IPS-NIHi11 (cell line): ENCODE measurements around the gene SYT12.

Experiments
- DNase-seq: peaks from one replicate; pipeline ENCODE4 v3.0.0; 2012; ENCODE audit warnings: mixed read lengths, low spot score

The SYT12 gene

DNA sequence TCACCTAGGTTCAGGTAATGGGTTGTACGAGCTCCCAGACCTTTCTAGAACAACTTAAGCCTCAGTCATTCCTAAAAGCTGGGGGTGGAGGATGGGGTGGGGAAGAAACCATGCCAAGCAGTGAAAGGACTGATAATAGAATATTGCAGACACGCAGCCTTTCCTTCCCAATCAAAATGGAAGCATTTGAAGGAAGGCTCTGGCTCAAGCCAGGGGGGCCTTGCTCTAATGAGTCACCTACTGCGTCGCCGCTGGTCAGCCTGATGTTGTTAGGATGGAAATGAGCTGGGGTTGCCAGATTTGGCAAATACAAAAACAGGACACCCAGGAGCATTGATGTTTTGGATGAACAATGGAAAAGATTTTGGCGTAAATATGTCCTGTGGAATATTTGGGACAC, 6.2 kb downstream of the SYT12 start:
- no peak for DNase-seq

DNA sequence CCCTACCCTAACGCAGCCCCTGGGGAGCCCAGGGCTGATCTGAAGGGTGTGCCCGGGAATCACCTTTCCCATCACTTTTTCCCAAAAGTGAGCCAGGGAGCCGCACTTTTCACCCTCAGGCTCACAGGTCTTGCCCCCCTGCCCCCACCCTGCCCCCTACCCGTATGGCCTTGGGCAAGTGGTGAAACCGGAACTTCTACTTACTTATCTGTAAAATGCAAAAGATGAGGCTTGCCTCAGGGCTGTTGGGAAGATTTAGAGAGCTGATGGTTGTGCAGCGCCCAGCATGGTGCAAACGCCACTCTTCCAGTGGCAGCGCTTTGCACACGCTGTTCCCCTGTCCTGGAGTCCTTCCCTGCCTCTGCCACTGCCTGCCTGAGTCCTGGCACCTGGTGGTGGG, 8.0 kb downstream of the SYT12 start:
- no peak for DNase-seq

DNA sequence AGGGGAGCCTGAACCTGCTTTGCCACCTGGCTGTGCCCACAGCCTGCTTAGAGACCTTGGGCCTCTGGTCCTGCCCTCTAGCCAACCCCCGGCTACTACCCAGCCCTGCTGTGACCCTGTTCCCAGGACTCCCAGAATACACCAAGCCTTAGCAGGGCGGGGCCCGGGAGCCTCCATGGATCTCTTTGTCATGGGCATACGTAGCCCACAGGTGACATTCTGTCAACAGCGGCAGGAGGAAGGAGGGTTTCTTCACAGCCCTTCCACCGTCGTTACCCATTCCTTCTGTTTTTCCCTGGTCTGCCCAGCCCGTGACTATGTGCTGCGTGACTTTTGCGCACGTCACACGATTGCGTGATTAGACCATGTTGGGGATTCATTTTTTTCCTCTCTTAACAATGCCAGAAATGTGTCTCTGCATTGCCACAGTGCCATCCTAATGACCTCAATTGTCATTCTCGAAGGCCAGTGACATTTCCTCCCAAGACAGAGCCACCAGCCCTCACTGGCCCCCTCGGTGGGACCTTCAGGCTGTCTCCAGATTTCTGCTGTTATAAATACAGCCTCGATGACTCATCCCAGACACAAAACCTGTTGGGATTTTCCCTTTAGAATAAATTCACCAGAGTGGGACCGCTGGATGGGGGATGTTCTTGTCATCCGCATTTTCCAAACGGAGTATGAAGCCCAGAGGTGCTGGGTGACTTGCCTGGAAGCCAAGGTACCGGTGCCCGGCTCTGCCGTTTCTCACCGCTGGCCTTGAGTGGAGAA, 9.0 kb downstream of the SYT12 start:
- no peak for DNase-seq

DNA sequence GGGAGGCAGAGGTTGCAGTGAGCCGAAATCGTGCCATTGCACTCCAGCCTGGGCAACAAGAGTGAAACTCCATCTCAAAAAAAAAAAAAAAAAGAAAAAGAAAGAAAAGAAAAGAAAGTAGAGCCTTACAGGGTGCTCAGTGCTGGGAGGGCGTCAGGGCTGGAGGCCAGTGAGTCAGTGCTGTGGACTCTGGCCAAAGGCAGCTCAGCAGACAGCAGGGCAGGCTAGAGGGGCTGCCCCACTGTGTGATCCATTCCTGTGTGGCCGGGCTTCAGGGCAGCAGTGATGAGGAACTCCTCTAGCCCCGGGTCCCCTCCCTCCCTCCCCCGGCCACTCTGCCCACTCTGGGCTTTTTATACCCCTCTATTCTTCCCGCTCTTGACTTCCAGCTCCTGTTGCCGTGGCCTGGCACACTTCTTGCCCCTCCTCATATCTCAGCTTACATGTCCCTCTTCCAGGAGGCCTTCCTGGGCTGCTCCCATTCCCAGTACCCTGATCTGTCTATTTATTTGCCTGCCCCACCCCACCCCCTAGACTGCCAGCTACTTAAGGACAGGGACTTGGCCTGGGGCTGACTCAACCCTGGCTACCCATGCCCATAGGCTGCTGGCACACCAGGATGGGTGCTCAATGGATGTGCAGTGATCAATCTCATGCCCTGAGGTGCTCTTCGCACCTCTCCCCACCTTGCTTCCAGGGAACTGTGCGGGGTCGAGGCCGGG, 10.1 kb downstream of the SYT12 start:
- no peak for DNase-seq

DNA sequence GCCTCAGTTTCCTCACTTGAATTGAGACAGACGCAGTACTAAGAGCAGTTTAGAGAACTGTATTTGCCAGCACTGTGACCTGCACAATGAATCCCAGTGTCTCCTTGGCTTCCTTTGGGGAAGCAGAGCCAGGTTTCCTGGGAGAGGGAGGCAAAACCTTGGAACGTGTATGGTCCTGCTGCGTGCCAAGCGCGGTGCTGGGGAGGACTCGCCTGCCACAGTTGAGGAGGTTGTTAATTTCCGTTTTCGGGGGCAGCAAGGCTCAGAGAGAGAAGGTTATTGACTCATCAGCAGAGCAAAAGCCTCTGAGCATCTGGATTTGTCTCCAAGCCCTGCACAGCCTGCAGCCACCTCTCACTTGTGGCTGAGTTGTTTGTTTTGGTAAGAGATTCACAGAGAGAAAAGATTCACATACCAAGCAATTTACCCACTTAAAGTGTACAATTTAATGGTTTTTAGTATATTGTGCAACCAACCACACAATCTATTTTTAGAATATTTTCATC, 10.8 kb downstream of the SYT12 start:
- DNase-seq, result no peak

DNA sequence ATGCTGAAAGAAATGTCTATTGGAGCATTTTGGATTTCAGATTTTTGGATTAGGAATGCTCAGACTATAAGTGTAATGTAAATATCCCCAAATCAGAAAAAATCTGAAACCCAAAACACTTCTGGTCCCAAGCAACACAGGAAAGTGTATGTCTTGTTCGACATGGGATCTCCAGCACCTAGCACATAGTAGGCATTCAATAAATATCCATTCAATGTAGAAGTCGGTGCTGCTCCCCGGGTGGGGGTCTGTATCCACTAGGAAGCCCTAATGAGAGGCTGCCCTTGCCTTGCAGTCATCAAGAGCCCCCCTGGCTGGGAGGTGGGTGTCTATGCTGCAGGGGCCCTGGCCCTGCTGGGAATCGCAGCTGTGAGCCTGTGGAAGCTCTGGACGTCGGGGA, 11.4 kb downstream of the SYT12 start:
- no peak for DNase-seq

DNA sequence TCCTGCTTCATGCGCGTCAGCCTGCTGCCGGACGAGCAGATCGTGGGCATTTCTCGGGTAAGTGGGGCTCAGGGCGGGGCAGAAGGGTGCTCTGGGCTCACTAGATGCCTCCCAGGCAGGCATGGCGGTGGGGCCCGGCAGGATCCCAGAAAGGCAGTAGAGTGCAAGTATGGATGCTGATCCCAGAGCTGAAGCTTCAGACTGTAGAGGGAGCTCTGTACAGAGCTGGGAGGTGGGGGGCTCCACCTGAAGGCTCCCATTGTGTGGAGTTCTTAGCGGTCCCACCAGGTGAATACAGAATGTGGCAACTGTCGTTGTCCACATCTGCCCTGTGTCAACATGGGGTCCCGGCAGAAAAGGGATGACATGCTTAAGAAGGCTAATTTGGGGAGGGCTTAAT, 17.2 kb downstream of the SYT12 start:
- peak; percentile 45 for DNase-seq

DNA sequence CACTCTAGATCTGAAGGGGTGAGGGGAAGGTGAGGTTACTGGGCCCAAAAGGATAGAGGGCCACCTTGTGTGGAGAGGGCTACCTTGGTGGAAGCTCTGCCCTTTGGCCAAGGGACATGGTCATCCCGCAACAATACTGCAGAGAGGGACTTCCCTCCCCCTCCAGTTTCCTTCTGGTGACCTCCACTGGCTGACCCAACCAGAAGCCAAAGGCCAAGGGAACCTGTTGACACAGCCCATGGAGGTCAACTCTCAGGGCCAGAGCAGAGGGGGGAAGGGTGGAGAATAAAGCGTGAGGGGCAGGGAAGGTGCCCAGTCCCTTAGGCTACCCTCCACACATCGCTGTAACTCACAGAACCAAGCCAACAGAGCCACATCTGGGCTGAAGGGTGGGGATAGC, 18.7 kb downstream of the SYT12 start:
- no peak for DNase-seq

DNA sequence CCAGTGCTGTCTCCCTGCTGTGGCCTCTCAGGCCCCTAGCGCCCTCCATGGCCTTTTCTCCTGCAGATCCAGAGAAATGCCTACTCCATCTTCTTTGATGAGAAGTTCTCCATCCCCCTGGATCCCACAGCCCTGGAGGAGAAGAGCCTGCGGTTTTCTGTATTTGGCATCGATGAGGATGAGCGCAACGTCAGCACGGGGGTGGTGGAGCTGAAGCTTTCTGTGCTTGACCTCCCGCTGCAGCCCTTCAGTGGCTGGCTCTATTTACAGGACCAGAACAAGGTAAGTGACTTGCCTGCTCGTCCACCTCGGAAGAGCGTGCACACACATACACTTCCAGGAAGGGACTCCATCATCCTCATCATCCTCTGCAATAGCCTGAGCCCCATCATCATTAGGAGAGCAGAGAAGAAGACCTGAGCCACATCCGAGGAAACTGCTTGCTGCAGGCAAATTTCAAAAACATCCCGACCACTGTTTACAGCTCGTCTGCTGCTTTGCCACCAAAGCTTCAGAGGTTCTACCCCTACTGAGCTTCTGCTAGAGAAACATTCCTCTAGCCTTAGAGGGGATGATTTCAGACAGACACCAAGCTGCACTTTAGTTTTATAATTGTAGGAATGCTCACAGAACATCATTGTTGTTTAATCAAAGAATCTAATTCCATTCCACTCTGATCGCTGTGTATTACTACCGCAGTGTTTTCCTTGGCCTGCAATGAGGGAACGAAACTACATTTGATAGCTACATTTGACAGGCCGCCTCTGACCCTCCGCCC, 20.8 kb downstream of the SYT12 start:
- no peak for DNase-seq

DNA sequence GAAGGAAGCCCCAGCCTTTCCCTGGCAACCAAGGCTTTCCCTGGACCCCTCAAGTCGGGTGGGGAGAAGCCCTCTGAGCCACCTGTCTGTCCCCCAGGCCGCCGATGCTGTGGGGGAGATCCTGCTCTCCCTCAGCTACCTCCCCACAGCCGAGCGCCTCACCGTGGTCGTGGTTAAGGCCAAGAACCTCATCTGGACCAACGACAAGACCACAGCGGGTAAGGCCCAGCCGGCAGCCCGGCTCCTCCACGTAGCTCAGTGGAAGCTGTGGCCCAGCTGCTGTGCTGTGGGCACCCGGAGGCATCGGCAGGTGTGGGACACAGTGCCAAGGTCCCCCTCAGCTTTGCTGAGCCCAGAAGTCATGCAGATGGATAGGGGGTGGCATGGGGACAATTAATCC, 21.6 kb downstream of the SYT12 start:
- no peak for DNase-seq

DNA sequence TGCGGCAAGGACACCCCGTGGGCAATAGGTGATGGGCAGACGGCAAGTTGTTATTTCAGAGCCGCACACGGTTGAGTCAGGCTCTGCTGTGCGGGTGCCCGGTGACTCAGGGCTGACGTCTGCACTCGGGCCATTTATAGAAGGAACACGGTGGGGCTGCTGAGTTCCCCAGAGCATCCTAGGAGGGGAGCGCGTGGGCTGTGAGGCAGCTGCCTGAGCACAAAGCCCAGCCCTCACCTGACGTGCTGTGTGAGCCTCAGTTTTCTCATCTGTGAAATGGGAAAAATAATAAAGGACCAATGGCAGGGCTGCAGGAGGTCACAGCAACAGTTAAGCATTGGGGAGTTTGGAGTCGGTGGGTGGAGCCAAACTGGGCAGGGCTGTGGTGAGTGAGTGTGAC, 22.4 kb downstream of the SYT12 start:
- DNase-seq, result no peak

DNA sequence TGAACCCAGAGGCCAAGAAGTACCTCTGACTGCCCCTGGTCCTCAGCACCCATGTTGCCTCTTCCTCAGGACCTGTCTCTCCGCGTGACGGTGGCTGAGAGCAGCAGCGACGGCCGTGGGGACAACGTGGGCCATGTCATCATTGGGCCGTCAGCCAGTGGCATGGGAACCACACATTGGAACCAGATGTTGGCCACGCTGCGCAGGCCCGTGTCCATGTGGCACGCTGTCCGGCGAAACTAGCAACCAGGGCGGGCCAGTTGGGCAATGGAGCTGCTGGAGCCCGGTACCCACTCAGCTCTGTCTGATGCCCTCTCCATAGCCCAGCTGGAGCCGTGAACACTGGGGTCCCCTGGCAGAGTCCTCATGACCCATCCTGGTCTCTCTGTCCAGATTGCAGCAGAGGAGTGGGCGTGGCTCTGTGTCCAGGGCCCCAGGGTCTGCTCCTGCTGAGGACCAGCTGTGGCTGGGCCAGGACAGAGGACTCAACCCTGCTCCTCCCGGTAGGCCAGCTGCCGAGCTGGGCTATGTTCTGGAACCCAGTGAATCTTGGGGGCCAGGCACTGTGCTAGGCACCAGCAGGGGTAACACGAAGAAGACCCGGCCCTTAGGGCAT, 25.7 kb downstream of the SYT12 start:
- no peak for DNase-seq

DNA sequence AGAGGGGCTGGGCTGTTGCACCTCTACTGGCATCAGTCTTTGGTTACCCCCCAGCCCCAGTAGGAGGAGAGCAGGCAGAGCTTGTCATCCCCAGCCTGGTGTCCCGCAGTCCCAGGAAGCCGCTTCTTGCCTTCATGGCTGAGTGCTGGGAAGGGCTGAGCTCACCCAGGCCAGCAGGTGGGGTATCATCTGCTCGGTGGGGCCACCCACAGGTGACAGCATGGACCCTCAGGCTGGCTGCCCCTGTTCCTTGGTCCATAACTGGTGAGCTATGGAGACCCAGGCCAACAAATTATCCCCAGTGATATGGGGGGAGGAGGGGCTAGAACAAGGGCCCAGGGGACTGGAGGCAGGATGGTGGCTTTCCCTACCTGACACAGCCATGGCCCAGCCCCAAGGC, 27.2 kb downstream of the SYT12 start:
- DNase-seq, result no peak

DNA sequence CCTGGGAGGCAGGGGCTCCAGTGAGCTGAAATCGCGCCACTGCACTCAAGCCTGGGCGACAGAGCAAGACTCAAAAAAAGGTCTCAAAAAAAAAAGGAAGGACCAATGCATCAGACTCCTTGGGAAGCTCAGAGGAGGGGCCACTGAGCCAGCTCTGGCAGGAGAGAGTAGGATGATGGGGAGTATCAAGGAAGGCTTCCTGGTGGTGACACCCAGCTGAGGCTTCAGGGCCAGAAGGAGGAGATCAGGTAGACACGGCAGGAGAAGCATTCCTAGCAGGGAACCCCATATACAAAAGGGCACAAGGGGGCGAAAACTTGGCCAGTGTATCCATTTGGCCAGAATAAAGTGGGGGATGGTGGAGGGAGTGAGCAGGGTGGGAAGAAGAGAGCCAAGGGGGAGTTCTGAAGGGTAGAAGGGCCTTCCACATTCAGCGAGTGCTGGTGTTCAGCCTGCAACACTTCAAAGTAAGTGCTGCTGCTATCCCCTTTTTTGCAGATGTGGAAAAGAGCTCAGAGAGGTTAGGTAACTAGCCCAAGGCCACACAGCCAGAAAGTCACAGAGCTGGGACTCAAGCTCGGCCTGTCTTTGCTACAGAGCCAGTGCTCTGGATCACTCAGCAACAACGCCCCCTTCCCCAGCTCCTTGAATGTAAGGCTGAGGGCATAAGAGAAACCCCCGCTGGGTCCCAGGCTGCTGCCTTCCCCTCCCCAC, 28.4 kb downstream of the SYT12 start:
- DNase-seq, result no peak

DNA sequence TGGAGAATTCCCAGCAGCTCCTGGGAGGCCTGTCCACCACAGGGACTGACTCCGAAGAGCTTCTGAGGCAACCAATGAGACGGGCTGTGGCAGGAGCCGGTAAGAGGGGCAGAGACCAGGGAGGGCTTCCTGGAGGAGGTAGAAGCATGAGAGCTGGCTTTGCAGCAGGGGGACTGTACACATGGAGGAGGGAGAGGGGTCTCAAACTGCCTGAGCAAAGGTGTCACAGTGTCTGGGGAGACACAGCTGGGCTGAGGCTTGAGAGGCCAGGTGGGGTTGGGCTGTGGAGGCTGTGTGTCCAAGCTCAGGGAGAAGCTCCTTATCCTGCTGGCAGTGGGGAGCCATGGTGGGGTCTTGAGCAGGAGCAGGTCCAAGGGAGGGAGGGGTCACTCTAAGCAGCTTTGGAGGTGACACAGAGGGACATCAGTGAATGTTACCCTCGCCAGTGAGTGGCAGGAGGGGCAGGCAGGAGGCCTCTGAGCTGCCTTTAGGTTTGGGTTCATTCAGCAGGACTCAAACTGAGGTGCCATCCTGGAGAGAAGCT, 29.1 kb downstream of the SYT12 start:
- DNase-seq, result no peak

DNA sequence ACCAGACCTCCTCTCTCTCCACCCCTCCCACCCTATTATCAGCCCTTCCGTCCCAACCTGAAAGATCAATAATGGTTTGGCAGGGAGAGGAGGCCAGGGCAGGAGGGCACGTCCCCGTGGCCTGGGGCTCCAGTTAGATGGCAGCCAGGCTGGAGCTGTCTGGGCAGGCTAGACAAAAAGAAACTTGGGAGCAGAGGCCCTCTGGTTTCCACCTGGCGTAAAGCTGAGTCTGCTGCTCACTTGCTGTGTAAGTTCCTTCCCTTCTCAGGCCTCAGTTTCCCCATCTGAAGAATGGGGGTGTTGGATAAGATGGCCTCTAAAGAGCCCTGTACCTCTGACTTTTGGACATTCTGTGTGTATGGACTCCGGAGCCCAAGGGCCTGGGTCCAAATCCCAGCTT, 30.0 kb downstream of the SYT12 start:
- DNase-seq, result no peak

DNA sequence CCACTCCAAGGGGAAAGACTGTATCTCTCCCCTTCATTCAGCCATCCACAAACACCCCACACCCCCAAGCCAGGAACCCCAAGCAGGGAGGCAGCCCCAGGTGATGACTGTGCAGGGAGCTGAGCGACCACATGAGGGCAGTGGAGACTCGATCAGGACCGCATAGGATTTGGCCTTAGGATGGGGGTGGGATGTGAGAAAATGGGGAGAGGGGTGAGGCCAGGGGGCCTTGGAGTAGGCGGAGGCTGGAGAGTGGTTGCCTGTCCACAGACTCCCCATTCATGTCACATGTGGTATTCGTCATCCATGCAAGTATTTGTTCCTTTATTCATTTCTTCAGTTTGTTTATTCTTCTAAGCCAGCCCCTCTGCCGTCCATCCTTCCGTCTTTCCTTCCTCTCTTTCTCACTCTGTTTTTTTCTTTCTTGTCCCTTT, 31.0 kb downstream of the SYT12 start:
- peak; percentile 91 for DNase-seq

DNA sequence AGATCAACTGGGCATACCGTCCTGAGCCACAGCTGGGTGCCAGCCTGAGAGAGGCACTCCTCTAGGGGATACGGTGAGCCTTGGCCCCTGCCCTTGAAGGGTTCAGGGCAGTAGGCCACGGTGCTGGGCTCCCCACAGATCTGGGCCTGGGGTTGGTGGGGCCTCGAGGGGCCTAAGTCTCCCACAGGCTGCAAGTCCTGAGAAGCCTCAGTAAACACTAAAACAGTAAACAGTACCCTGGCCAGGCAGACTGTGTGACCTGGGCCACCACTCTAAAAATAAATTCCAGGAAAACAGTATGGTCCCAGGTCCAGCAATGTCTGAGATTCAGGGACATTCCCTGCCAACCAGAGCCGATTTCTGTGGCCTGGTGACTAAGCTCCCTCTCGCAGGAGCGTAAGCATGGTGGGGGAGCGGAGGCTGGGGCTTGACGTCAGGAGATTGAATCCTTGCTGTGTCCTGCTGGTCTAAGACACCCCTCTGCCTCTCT, 31.5 kb downstream of the SYT12 start:
- no peak for DNase-seq

DNA sequence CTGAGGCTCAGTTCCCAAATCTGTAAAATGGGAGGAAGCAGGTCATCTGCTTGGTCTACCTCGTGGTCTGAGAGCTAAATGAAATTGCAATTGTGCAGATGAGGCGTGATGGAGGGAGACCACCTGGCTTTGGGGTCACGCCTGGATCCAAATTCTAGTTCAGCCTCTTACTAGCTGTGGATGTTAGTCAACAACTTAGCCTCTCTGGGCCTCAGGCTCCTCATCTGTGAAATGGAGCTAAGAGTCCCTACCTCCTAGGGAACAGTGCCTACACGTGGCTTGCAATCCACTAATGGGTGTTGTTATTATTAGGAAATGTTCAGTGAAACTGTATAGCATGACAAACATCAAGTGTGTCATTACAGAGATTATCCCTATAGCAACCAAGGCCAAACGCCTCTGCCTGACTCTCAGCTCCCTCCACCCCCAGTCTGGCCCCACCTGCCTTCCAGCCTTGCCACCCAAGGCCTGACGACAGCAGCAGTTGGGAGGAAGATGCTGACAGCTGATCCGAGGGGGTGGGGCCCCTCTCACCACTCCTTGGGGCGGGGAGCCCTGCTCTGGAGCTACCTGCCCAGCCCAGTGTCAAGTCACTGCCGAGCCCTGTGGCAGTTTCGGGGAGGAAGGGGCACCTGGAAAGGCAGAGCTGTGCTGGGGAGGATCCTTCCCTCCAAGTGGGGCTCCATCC, 32.0 kb downstream of the SYT12 start:
- peak; percentile 44 for DNase-seq

DNA sequence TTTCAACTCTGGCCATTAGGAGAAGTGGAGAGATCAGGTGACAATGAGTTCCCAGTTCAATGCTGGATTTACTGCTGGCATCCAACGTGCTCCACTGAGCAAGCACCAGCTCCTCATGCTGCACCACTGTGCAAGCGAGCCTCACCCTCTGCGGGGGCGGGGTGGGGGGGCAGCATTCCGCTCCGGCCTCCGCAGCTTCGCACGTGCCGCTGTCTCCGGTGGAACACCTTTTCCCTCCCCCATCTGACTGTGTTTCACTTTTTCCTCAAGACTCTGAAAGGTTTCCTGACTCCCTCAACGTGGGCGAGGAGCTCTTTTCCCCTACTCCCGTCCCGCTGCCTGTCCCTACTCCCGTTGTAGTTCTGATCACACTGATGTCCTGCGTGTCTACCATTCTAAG, 32.9 kb downstream of the SYT12 start:
- peak; percentile 41 for DNase-seq
